Kidney capillary endothelial cell (primary cell): ENCODE measurements around the gene SUGT1.
"Not testable (repeated sequence)": the region's sequence is repeated elsewhere in the genome, so short reads cannot be mapped to it uniquely, and the experiment has no call there.

ENCODE experiments used
- DNase-seq: peaks from one replicate; pipeline ENCODE4 v3.0.0-alpha.2; 2018; ENCODE audit warnings: low spot score

SUGT1 gene

GRCh38 chr13:52652196-52652979, at the start of gene SUGT1:
TSS of gene SUGT1 (plus strand) at chr13:52652836. CDS start at chr13:52652921, 85 bp downstream.
- peak; percentile 96 for DNase-seq

DNA sequence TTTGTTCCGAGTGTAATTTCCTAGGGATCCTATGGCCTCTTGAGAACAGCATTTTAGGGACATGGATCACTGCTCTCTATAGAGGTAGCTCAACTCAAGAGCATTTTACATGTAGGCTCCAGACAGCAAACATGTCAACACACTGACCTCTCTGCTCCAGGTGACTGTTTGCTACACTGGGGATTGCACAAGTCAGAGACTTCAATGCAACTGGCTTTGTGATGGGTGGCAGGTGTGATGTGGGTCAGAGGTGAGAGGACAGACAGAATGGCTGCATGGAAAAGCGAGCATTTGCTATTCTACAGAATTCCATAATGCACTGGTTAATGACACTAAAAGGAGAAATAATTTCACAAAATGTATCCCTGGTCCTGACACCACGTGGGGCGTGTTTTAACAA, 49.3 kb upstream of the SUGT1 start:
- DNase-seq, result not testable (repeated sequence)

DNA sequence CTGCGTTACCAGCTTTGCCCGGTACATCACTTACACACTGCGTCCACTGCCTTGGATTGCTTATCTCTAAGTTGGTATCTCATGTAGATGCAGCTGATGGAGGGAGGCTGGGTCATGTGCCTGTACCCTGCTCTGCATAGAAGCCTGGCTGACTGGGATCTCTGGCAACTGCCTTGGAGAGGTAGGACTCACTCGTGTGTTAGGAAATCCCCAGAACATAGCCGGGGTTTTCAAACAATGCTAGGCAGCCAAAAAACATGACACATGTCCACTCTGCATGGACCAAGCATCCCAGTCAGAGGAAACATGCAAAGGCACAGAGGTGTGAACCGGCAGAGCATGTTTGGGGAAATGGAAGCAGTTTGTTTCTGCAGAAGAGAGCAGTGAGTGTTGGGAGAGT, 46.5 kb upstream of the SUGT1 start:
- DNase-seq, result not testable (repeated sequence)

GRCh38 chr13:52606795-52607194, 45.8 kb upstream of the SUGT1 start:
- DNase-seq, result not testable (repeated sequence)

DNA sequence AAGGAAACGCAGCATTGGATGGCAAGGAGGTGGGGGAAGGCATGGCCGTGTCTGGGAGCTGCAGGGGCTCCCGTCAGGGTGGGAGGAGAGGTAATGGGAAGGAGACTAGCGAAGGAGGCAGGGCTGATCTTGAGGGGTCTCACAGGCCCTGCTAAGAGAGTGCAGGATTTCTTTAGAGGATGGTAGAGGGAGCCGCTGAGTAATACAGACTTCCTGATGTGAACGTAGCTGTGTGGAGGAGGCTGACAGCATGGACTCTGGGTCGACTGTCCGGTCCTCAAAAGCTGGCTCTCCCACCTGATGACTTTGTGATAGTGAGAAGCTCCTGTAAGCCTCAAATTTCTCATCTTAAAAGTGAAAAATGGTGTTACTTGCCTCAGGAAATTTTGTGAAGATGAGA, 44.5 kb upstream of the SUGT1 start:
- DNase-seq, result not testable (repeated sequence)

DNA sequence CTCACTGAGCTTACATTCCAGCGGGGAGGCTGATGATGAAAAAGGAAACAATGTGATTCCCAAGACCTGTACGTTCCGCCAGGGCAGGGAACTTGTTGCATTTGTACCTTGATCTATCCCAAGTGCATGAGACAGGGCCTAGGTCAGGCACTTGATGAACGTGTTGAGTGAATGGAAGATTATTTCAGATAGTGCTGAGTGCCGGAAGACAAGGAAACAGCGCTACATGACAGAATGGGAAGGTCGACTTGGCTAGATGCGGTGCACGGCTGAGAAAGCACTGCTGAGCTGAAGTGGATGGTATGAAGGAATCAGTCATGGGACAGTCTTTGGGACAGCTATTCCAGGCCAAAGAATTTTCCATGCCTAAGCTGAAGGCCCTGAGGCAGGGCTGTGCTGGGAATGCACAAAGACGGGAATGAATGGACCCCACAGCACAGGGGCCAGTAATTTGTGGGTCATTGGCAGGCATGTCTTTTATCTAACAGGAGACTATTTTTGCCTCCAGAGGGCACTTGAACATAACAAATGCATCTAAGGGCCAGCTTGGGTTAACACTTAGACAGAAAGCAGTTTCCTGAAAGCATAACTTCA, 43.5 kb upstream of the SUGT1 start:
- DNase-seq, result peak; percentile 22

DNA sequence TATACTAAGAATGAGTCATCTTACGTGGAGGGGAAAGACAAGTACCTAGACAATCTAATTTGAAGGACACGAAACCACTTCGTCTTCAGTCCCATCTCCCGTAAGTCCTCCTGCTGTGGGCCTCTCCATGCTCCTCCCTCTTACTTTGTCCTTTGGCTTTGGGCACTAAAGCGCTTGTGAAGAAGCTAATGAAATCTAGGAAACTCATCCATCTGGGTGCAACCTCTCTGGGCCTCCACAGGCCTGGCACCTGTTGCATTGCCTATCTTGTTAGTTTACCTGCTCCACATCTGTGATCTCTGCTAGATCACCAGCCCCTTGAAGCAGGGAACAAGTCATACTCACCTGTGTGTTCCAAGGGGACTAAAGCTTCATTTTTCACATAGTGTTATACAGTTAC, 42.5 kb upstream of the SUGT1 start:
- not testable (repeated sequence) for DNase-seq

- no peak for DNase-seq
Measured at GRCh38 chr13:52615134-52615801, 37.4 kb upstream of the SUGT1 start.

GRCh38 chr13:52615812-52616211, 36.8 kb upstream of the SUGT1 start:
- no peak for DNase-seq

DNA sequence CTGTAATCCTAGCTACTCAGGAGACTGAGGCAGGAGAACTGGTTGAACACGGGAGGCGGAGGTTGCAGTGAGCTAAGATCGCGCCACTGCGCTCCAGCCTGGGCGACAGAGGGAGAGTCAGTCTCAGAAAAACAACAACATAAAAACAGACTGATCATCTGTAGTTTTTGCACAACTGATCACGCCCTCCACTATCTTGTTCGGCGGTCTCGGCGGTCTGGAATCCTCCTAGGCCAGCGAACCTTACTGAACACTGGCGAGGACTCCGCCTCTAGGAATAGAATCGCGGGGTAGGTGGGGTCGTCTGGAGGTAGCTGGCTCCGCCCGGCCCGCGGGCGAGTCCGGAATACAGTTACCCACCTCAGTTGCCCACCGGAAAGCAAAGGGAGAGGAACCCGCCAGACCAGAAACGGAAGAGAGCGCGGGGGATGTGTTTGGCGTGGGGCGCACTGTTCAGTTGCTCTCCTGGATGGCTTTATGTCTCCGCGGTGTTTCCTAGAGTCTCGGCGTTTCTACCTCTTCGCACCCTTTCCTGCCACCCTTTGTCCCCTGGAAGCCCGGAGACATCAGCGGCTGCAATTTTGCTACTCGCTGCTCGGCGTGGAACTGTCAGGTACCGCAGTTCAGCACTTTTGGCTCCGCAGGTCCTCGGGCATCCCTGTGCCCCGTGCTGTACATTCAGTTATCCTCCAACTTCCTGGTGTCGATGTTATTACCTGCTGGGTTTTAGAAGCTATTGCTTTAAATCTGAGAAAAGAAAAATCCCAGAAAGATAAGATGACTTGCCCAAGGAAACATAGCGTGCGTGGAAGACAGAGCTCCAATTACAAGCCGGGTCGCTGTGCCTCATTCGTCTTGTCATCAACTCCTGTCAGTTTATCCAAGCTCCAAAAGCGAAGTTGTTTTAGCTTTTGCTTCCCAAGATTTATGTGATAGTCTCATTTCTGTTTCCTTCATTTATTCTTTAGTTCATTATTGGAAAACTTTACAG, 35.3 kb upstream of the SUGT1 start:
- DNase-seq, result peak; percentile 84

DNA sequence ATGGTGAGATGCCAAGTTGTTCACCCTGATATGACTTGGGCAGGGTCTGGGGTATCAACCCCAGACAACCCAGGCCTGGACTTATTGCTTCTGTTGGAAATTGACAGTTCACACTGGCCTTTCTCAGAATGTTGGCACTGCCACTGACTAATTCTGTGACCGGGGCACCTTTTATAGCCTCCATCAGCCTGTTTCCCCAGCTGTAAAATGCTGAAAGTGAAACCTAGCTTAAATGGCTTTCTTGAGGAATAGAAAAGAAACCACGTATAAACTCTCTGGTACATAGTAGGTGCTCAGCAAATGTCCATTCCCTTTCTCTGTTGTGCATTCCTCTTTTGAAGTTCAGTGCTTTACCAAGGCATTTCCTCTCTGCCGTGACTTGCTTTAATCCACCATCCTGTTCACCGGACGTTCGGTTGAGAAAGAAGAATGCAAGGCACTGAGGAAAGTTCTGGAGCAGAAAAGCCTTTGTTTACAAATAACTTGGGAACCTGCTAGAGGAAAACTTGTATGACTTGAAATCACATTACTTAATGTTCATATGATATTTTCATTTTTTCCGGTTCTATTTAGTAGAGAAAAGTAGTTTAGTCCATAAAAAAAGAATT, 21.4 kb upstream of the SUGT1 start:
- DNase-seq, result not testable (repeated sequence)

DNA sequence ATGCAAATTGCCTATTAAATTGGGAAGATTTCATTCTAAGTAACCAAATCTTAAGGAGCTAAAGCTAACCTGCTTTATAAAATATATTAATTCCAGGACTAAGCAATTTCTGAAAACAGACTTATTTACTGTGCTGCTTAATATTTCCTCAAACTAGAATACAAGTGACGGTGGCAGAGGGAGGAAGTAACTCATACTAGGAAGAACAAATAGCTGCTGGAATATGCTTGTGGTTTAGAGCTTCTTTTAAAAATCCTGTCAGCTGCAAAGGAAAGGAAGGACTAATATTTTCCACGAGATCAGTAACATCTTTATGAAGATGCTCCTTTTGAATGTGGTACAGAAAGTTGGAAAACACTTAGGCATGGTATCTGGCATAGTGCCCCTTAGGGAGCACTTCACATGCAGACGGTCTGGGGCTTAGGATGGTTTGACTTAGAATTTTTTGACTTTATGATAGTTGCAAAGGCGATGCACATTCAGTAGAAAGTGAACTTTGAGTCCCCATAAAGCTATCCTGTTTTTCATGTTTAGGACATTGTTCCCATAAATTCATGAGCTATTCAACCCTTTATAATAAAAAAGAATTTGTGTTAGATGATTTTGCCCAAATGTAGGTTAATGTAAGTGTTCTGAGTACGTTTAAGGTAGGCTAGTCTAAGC, 13.8 kb upstream of the SUGT1 start:
- no peak for DNase-seq

GRCh38 chr13:52642131-52642530, 10.5 kb upstream of the SUGT1 start, which contains the start of gene HNRNPA1L2:
TSS of gene HNRNPA1L2 (plus strand) at chr13:52642431. CDS start at chr13:52642493, 62 bp downstream.
- no peak for DNase-seq

DNA sequence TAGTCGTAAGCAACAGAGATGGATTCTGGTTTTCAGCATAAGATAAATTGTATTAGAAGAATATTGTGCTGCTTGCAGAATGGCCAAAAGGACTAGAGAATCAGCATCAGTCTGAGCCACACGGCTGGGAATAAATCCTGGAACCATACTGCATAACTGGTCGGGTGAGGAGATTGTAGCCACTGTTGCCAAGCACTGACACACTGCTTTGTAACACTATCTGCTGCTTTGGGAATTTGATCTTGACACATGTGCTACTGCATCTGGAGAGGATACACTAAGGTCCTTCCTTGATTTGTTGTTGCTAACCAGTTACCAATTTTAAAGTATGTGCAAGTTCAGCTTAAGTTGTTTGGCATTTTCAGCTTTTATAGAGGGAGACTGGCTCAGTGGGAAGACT, 8.5 kb upstream of the SUGT1 start:
- no peak for DNase-seq

- no peak for DNase-seq
Measured at GRCh38 chr13:52646967-52647366, 5.7 kb upstream of the SUGT1 start.

DNA sequence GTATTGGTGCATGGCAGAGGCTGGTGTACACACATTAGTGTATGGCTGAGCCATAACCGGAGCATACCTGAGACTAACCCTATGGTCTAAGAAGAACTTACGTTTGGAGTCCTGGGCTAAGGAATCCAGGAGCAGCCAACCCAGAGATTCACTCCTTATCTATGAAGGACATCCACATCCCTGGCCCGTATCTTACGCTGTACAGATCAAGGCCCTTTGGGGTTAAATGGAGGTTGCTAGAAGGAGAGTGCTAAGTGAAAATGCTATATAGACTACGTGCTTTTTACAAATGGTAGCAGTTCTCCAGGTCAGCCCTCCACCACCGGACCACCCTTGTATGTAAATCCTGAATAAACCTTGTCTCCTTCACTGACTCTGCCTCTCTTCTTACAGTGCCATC, 1.9 kb upstream of the SUGT1 start:
- DNase-seq, result no peak

- DNase-seq, result no peak
Measured at GRCh38 chr13:52651897-52652195, 790 bp upstream of the SUGT1 start.

- no peak for DNase-seq
Measured at GRCh38 chr13:52652980-52653303, 306 bp downstream of the SUGT1 start.

DNA sequence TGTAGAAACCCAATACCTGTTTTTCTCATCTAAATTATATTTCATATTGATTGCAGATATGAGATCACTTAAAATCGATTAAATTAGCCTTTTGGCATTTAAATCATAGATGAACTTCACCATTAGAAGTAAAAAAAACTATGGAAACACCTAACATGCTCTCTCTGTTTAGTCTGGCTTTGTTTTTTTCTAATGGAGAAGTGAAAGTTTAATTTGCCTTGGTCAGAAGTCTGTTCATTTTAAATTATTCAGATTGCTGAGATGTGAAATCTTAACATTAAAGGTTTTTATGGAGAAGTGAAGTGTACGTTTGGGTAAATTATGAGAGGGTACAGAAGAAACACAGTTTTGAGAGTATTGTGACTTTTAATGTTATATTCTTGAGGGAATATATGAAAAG, 6.7 kb downstream of the SUGT1 start:
- DNase-seq, result no peak

DNA sequence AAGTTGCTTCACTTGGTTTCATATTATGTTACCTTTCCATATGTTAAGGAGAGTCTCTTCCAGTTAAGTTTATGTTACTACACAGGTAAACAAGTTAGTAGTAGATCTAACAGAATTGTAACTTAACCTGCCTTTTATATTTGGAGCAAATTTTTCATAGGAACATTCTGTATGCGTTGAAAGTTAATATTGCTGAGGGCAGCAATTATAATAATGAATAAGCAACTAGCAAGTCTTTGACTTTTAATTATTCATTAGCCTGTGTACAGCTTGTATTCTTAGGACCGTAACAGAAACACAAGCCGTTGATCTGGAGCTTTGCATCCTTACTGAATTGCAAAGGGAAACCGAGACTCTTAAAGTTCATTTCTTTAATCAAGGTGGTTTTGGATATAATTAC, 11.6 kb downstream of the SUGT1 start:
- no peak for DNase-seq

DNA sequence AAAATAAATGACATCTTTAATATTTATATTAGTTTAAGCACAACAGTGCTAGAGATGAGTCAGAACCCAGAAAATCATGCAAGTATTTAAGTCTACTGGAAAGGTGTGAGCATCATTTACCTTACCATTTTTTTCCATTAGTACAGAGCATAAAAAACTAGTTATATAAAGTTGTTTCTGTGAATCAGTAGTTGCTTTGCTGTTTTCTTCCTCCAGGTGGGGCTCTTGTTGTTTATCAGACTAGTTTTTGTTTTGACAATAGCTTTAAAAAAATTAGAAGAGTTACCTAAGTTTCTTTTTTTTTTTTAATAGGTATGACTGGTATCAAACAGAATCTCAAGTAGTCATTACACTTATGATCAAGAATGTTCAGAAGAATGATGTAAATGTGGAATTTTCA, 12.7 kb downstream of the SUGT1 start:
- DNase-seq, result peak; percentile 40
